GM23338 (cell line): ENCODE measurements around the gene SLC4A5. TPM values are rescaled to one million over a fixed set of nuclear protein-coding genes. Genes with fewer than 3 reads are reported as not detected.

Source experiments
- ATAC-seq: fragments of 200-7000 bp; cut with Tn5 transposase; 3 replicates; pipeline ENCODE4 v1.9.1; 2020
- DNase-seq: peaks from one replicate; pipeline ENCODE4 v3.0.0-alpha.2; 2015; ENCODE audit warnings: low spot score
- H2AFZ ChIP-seq: fragments of 200-600 bp; sonication (generic); 2 replicates; pipeline ENCODE4 v1.8.0; 2016; ENCODE audit warnings: antibody characterized with exemption, mild to moderate bottlenecking, moderate library complexity
- H3F3A ChIP-seq: fragments of 200-600 bp; sonication (generic); replicated peaks from 2 replicates; pipeline ENCODE4 v1.8.0; 2017; ENCODE audit warnings: antibody characterized with exemption, mixed run types, low read depth
- H3K27ac ChIP-seq: fragments of 200-600 bp; sonication (generic); 2 replicates; pipeline ENCODE4 v1.6.1; 2016; ENCODE audit warnings: low read depth
- H3K27me3 ChIP-seq: fragments of 200-600 bp; sonication (generic); 2 replicates; pipeline ENCODE4 v1.8.0; 2016; ENCODE audit warnings: mild to moderate bottlenecking, mixed run types, moderate library complexity; ENCODE audit not compliant: insufficient read depth
- H3K36me3 ChIP-seq: fragments of 200-600 bp; sonication (generic); 2 replicates; pipeline ENCODE4 v1.8.0; 2016; ENCODE audit warnings: mild to moderate bottlenecking; ENCODE audit not compliant: insufficient read depth
- H3K4me1 ChIP-seq: fragments of 200-600 bp; sonication (generic); 2 replicates; pipeline ENCODE4 v1.8.0; 2016; ENCODE audit warnings: mild to moderate bottlenecking, moderate library complexity; ENCODE audit not compliant: insufficient read depth
- H3K4me2 ChIP-seq: fragments of 200-600 bp; sonication (generic); 2 replicates; pipeline ENCODE4 v1.7.1; 2017; ENCODE audit warnings: mixed run types
- H3K4me3 ChIP-seq: fragments of 200-600 bp; sonication (generic); 2 replicates; pipeline ENCODE4 v1.6.1; 2016; ENCODE audit warnings: mixed run types
- H3K79me2 ChIP-seq: fragments of 200-600 bp; sonication (generic); replicated peaks from 2 replicates; pipeline ENCODE4 v1.8.0; 2017; ENCODE audit warnings: mild to moderate bottlenecking; ENCODE audit not compliant: insufficient read depth
- H3K9me2 ChIP-seq: fragments of 200-600 bp; sonication (generic); 2 replicates; pipeline ENCODE4 v1.8.0; 2017; ENCODE audit not compliant: insufficient read depth
- H4K20me1 ChIP-seq: fragments of 200-600 bp; sonication (generic); replicated peaks from 2 replicates; pipeline ENCODE4 v1.8.0; 2017; ENCODE audit warnings: mild to moderate bottlenecking; ENCODE audit not compliant: insufficient read depth
- H3K27ac Mint-ChIP-seq: 2 replicates; pipeline ENCODE4 v1.8.0; 2020; ENCODE audit warnings: inconsistent platforms, mild to moderate bottlenecking, moderate library complexity, mixed read lengths
- H3K27me3 Mint-ChIP-seq: 3 replicates; pipeline ENCODE4 v1.8.0; 2022; ENCODE audit warnings: low read depth, mild to moderate bottlenecking, moderate library complexity, mixed read lengths, inconsistent platforms; ENCODE audit not compliant: insufficient read depth, poor library complexity
- H3K36me3 Mint-ChIP-seq: 3 replicates; pipeline ENCODE4 v1.8.0; 2021; ENCODE audit warnings: low read depth, mild to moderate bottlenecking, inconsistent platforms, moderate library complexity, mixed read lengths
- H3K4me1 Mint-ChIP-seq: 3 replicates; pipeline ENCODE4 v1.8.0; 2020; ENCODE audit warnings: mild to moderate bottlenecking, inconsistent platforms, mixed read lengths
- H3K4me3 Mint-ChIP-seq: 3 replicates; pipeline ENCODE4 v1.8.0; 2021; ENCODE audit warnings: moderate library complexity, mild to moderate bottlenecking, inconsistent platforms, mixed read lengths
- H3K9me3 Mint-ChIP-seq: 3 replicates; pipeline ENCODE4 v1.8.0; 2020; ENCODE audit warnings: moderate library complexity, mild to moderate bottlenecking, inconsistent platforms, mixed read lengths
- CREB1 ChIP-seq: fragments of 250-450 bp; sonication (Bioruptor Pico); IDR thresholded peaks from 2 replicates; pipeline ENCODE4 v1.5.0; 2020; ENCODE audit warnings: low read depth, mild to moderate bottlenecking, moderate library complexity
- EZH2 ChIP-seq: fragments of 200-600 bp; sonication (generic); IDR thresholded peaks from one replicate; pipeline ENCODE4 v1.8.0; 2017; ENCODE audit warnings: antibody characterized with exemption, mild to moderate bottlenecking, low read depth; ENCODE audit not compliant: unreplicated experiment
- EZH2phosphoT487 ChIP-seq: fragments of 200-600 bp; sonication (generic); IDR thresholded peaks from one replicate; pipeline ENCODE4 v1.8.1; 2018; ENCODE audit warnings: antibody characterized with exemption; ENCODE audit not compliant: unreplicated experiment
- JUNB ChIP-seq: IDR thresholded peaks from one replicate; pipeline ENCODE4 v1.6.1; 2016; ENCODE audit warnings: antibody characterized with exemption; ENCODE audit not compliant: unreplicated experiment
- NANOG ChIP-seq: IDR thresholded peaks from 2 replicates; pipeline ENCODE4 v1.6.1; 2016; ENCODE audit warnings: antibody characterized with exemption, borderline replicate concordance
- ZNF114 ChIP-seq: fragments of 250-450 bp; sonication (Bioruptor Pico); IDR thresholded peaks from 2 replicates; pipeline ENCODE4 v1.5.0; 2020; ENCODE audit warnings: mild to moderate bottlenecking, moderate library complexity
- ZNF331 ChIP-seq: fragments of 250-450 bp; sonication (Bioruptor Pico); IDR thresholded peaks from 2 replicates; pipeline ENCODE4 v1.5.0; 2020; ENCODE audit warnings: low read depth, mild to moderate bottlenecking, moderate library complexity
- polyA plus RNA-seq: library from polyadenylated mRNA; unstranded; fragments of >200 nt; fragmentation: Nextera tagmentation; extraction: Ambion mirVana; gene quantifications from 2 replicates; pipeline ENCODE4 v1.2.1, GENCODE V29; 2016
- total RNA-seq: library from RNA; depleted of rRNA; stranded (reverse); fragments of >200 nt; shearing (Covaris generic); gene quantifications from 2 replicates; pipeline ENCODE4 v1.2.3, GENCODE V29; 2014
- TF ChIP-seq, protein P1 (sequence below), 2 experiments: fragments of 200-600 bp in 1 of 2; sonication (generic) in 1 of 2; conservative IDR thresholded peaks; 2 replicates each; pipeline versions ENCODE4 v1.5.1 to v1.6.1; 2016 to 2017; ENCODE audit warnings: antibody characterized with exemption in 2 of 2, low read depth in 2 of 2, mild to moderate bottlenecking in 2 of 2, moderate library complexity in 1 of 2
- TF ChIP-seq, protein P2 (sequence below): fragments of 250-450 bp; sonication (Bioruptor Pico); IDR thresholded peaks from 2 replicates; pipeline ENCODE4 v1.5.0; 2020; ENCODE audit warnings: mild to moderate bottlenecking, moderate library complexity
- TF ChIP-seq, protein P3 (sequence below): IDR thresholded peaks from one replicate; pipeline ENCODE4 v1.6.1; 2018; ENCODE audit warnings: antibody characterized with exemption; ENCODE audit not compliant: unreplicated experiment
- TF ChIP-seq, protein P4 (sequence below): IDR thresholded peaks from 2 replicates; pipeline ENCODE4 v1.6.1; 2016; ENCODE audit warnings: antibody characterized with exemption

The SLC4A5 gene
- total and polyA plus RNA-seq, 2 experiments from 2014 or later, result 0.24 to 0.70 TPM

DNA sequence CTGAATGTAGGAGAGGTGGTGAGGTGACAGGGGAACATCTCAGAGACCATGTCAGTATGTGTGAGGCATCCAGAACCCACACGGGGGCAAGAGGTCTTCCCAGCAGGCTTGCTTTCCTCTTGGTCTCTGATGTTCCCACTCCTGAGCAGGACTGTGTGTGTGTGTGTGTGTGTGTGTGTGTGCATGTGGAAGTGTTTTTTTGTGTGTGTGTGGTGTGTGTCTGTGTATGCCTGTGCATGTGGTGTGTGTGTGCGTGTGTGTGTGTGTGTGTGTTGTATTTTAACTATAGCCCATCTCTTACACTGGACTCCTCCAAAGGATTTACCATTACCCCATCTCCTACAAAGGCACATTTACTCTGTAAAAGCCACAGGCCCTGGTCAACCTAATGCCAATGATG lies 40.4 kb downstream of the SLC4A5 start:
- no peaks in the 10 kb centered on the region for H3K4me1 Mint-ChIP-seq
- Histone ChIP-seq H3K27ac (no peak overlapping the region), H2AFZ (no peak overlapping the region), H3K27me3 (no peaks in the 10 kb centered on the region), H3K4me1 (no peaks in the 10 kb centered on the region), H3K9me2 (no peaks in the 10 kb centered on the region), H3K79me2 (no peaks in the 10 kb centered on the region), H3K4me3 (no peak overlapping the region), H3K4me2 (no peak overlapping the region), H3F3A (no peaks in the 10 kb centered on the region), H3K36me3 (no peaks in the 10 kb centered on the region), H4K20me1 (no peaks in the 10 kb centered on the region)
- H3K4me3 Mint-ChIP-seq, result no peak overlapping the region
- no peaks in the 10 kb centered on the region; the same call in 2 of the 3 replicates for H3K36me3 Mint-ChIP-seq
- TF ChIP-seq, protein P1, sequence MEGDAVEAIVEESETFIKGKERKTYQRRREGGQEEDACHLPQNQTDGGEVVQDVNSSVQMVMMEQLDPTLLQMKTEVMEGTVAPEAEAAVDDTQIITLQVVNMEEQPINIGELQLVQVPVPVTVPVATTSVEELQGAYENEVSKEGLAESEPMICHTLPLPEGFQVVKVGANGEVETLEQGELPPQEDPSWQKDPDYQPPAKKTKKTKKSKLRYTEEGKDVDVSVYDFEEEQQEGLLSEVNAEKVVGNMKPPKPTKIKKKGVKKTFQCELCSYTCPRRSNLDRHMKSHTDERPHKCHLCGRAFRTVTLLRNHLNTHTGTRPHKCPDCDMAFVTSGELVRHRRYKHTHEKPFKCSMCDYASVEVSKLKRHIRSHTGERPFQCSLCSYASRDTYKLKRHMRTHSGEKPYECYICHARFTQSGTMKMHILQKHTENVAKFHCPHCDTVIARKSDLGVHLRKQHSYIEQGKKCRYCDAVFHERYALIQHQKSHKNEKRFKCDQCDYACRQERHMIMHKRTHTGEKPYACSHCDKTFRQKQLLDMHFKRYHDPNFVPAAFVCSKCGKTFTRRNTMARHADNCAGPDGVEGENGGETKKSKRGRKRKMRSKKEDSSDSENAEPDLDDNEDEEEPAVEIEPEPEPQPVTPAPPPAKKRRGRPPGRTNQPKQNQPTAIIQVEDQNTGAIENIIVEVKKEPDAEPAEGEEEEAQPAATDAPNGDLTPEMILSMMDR (conservative IDR thresholded peaks at IDR 0.05; ENCODE audit: low read depth in 2 of 2), result no peak
- TF ChIP-seq, protein P2, sequence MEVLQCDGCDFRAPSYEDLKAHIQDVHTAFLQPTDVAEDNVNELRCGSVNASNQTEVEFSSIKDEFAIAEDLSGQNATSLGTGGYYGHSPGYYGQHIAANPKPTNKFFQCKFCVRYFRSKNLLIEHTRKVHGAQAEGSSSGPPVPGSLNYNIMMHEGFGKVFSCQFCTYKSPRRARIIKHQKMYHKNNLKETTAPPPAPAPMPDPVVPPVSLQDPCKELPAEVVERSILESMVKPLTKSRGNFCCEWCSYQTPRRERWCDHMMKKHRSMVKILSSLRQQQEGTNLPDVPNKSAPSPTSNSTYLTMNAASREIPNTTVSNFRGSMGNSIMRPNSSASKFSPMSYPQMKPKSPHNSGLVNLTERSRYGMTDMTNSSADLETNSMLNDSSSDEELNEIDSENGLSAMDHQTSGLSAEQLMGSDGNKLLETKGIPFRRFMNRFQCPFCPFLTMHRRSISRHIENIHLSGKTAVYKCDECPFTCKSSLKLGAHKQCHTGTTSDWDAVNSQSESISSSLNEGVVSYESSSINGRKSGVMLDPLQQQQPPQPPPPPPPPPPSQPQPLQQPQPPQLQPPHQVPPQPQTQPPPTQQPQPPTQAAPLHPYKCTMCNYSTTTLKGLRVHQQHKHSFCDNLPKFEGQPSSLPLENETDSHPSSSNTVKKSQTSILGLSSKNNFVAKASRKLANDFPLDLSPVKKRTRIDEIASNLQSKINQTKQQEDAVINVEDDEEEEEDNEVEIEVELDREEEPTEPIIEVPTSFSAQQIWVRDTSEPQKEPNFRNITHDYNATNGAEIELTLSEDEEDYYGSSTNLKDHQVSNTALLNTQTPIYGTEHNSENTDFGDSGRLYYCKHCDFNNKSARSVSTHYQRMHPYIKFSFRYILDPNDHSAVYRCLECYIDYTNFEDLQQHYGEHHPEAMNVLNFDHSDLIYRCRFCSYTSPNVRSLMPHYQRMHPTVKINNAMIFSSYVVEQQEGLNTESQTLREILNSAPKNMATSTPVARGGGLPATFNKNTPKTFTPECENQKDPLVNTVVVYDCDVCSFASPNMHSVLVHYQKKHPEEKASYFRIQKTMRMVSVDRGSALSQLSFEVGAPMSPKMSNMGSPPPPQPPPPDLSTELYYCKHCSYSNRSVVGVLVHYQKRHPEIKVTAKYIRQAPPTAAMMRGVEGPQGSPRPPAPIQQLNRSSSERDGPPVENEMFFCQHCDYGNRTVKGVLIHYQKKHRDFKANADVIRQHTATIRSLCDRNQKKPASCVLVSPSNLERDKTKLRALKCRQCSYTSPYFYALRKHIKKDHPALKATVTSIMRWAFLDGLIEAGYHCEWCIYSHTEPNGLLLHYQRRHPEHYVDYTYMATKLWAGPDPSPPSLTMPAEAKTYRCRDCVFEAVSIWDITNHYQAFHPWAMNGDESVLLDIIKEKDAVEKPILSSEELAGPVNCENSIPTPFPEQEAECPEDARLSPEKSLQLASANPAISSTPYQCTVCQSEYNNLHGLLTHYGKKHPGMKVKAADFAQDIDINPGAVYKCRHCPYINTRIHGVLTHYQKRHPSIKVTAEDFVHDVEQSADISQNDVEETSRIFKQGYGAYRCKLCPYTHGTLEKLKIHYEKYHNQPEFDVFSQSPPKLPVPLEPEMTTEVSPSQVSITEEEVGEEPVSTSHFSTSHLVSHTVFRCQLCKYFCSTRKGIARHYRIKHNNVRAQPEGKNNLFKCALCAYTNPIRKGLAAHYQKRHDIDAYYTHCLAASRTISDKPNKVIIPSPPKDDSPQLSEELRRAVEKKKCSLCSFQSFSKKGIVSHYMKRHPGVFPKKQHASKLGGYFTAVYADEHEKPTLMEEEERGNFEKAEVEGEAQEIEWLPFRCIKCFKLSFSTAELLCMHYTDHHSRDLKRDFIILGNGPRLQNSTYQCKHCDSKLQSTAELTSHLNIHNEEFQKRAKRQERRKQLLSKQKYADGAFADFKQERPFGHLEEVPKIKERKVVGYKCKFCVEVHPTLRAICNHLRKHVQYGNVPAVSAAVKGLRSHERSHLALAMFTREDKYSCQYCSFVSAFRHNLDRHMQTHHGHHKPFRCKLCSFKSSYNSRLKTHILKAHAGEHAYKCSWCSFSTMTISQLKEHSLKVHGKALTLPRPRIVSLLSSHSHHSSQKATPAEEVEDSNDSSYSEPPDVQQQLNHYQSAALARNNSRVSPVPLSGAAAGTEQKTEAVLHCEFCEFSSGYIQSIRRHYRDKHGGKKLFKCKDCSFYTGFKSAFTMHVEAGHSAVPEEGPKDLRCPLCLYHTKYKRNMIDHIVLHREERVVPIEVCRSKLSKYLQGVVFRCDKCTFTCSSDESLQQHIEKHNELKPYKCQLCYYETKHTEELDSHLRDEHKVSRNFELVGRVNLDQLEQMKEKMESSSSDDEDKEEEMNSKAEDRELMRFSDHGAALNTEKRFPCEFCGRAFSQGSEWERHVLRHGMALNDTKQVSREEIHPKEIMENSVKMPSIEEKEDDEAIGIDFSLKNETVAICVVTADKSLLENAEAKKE, result no peak
- TF ChIP-seq CREB1 (CRISPR knock-in tag) (no peak), ZNF114 (CRISPR knock-in tag) (no peak), EZH2phosphoT487 (no peak), EZH2 (no peak), ZNF331 (CRISPR knock-in tag) (no peak), NANOG (no peak), JUNB (no peak)
- TF ChIP-seq, protein P3, sequence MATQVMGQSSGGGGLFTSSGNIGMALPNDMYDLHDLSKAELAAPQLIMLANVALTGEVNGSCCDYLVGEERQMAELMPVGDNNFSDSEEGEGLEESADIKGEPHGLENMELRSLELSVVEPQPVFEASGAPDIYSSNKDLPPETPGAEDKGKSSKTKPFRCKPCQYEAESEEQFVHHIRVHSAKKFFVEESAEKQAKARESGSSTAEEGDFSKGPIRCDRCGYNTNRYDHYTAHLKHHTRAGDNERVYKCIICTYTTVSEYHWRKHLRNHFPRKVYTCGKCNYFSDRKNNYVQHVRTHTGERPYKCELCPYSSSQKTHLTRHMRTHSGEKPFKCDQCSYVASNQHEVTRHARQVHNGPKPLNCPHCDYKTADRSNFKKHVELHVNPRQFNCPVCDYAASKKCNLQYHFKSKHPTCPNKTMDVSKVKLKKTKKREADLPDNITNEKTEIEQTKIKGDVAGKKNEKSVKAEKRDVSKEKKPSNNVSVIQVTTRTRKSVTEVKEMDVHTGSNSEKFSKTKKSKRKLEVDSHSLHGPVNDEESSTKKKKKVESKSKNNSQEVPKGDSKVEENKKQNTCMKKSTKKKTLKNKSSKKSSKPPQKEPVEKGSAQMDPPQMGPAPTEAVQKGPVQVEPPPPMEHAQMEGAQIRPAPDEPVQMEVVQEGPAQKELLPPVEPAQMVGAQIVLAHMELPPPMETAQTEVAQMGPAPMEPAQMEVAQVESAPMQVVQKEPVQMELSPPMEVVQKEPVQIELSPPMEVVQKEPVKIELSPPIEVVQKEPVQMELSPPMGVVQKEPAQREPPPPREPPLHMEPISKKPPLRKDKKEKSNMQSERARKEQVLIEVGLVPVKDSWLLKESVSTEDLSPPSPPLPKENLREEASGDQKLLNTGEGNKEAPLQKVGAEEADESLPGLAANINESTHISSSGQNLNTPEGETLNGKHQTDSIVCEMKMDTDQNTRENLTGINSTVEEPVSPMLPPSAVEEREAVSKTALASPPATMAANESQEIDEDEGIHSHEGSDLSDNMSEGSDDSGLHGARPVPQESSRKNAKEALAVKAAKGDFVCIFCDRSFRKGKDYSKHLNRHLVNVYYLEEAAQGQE, result no peak
- TF ChIP-seq, protein P4, sequence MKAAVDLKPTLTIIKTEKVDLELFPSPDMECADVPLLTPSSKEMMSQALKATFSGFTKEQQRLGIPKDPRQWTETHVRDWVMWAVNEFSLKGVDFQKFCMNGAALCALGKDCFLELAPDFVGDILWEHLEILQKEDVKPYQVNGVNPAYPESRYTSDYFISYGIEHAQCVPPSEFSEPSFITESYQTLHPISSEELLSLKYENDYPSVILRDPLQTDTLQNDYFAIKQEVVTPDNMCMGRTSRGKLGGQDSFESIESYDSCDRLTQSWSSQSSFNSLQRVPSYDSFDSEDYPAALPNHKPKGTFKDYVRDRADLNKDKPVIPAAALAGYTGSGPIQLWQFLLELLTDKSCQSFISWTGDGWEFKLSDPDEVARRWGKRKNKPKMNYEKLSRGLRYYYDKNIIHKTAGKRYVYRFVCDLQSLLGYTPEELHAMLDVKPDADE, result no peak
- peaks cover 13% of the 10 kb centered on the region; the same call in 2 of the 3 replicates for H3K9me3 Mint-ChIP-seq
- H3K27me3 Mint-ChIP-seq, result peaks cover 3% of the 10 kb centered on the region
- no peak overlapping the region for H3K27ac Mint-ChIP-seq
- ATAC-seq, result no peak
- no peak for DNase-seq
